ENCODE data around the gene ITPK1.

DNA sequence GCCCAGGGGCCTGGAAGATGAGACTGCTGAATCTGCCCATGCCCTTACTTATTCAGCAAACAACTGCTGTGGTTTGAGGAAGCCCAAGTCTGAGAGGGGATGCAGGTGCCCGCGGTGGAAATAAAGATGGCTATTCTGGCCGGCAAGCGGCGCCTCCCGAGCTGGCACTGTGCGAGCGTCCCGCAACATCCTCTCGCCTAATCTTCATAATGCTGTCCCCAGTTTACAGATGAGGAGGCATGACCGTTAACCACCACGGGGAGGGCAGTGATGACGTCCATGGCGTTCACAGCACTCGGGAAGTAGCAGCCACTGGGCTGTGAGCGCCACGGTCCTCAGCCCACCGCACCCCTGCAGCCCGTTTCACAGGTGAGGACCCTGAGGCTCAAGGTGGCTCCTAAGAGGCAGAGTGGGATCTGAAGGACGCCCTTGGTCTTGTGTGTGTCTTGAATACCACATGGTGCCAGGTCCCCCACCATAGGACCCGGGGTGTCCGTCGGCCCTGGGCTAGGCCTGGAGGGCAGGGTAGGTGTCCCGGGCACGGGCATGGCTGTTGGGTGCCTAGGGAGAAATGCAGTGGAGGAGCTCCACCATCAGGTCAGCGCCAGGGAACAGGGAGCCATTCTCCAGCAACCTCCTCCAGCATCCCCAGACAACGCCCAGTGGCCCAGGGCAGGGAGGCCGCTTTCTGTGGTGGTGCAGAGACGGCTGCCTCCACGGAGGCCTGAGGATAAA is 172.6 kb downstream of the ITPK1 start:
- TF ChIP-seq, protein P1, sequence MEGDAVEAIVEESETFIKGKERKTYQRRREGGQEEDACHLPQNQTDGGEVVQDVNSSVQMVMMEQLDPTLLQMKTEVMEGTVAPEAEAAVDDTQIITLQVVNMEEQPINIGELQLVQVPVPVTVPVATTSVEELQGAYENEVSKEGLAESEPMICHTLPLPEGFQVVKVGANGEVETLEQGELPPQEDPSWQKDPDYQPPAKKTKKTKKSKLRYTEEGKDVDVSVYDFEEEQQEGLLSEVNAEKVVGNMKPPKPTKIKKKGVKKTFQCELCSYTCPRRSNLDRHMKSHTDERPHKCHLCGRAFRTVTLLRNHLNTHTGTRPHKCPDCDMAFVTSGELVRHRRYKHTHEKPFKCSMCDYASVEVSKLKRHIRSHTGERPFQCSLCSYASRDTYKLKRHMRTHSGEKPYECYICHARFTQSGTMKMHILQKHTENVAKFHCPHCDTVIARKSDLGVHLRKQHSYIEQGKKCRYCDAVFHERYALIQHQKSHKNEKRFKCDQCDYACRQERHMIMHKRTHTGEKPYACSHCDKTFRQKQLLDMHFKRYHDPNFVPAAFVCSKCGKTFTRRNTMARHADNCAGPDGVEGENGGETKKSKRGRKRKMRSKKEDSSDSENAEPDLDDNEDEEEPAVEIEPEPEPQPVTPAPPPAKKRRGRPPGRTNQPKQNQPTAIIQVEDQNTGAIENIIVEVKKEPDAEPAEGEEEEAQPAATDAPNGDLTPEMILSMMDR (conservative IDR thresholded peaks at IDR 0.05): no peak
- TF ChIP-seq EZH2 (IDR thresholded peaks at IDR 0.05; ENCODE audit: low read depth): no peak
